Smooth muscle cell (in vitro differentiated cells): ENCODE measurements around the gene BRIP1. TPM values are rescaled to one million over a fixed set of nuclear protein-coding genes. Genes with fewer than 3 reads are reported as not detected.

ENCODE experiments used
- DNase-seq: peaks from one replicate; lab custom pipeline; 2025; ENCODE audit not compliant: unreplicated experiment; lab: John Stamatoyannopoulos, UW
- H2AFZ ChIP-seq: fragments of 200-600 bp; sonication (generic); 2 replicates; pipeline ENCODE4 v1.6.0; 2016; ENCODE audit warnings: antibody characterized with exemption, low read depth, mild to moderate bottlenecking
- H3F3A ChIP-seq: fragments of 200-600 bp; sonication (generic); 2 replicates; pipeline ENCODE4 v1.6.0; 2017; ENCODE audit warnings: antibody characterized with exemption, low read depth
- H3K27ac ChIP-seq: fragments of 200-600 bp; sonication (generic); 2 replicates; pipeline ENCODE4 v1.5.1; 2016; ENCODE audit warnings: low read depth, mild to moderate bottlenecking
- H3K27me3 ChIP-seq: fragments of 200-600 bp; sonication (generic); 2 replicates; pipeline ENCODE4 v1.6.1; 2016; ENCODE audit warnings: low read depth, mild to moderate bottlenecking
- H3K36me3 ChIP-seq: fragments of 200-600 bp; sonication (generic); 2 replicates; pipeline ENCODE4 v1.5.1; 2016; ENCODE audit warnings: low read depth
- H3K4me1 ChIP-seq: fragments of 200-600 bp; sonication (generic); 2 replicates; pipeline ENCODE4 v1.5.1; 2016; ENCODE audit warnings: low read depth
- H3K4me2 ChIP-seq: fragments of 200-600 bp; sonication (generic); 2 replicates; pipeline ENCODE4 v1.6.0; 2016; ENCODE audit warnings: mild to moderate bottlenecking
- H3K4me3 ChIP-seq: fragments of 200-600 bp; sonication (generic); 2 replicates; pipeline ENCODE4 v1.5.1; 2016; ENCODE audit warnings: mild to moderate bottlenecking
- H3K79me2 ChIP-seq: fragments of 200-600 bp; sonication (generic); 2 replicates; pipeline ENCODE4 v1.6.0; 2016; ENCODE audit warnings: low read depth, mild to moderate bottlenecking
- H3K9ac ChIP-seq: fragments of 200-600 bp; sonication (generic); 2 replicates; pipeline ENCODE4 v1.6.0; 2016; ENCODE audit warnings: low read depth
- H3K9me3 ChIP-seq: fragments of 200-600 bp; sonication (generic); replicated peaks from 2 replicates; pipeline ENCODE4 v1.5.1; 2016; ENCODE audit warnings: low read depth
- H4K20me1 ChIP-seq: fragments of 200-600 bp; sonication (generic); 2 replicates; pipeline ENCODE4 v1.6.0; 2016; ENCODE audit warnings: low read depth
- WGBS: methylation state at CpG from one replicate; pipeline ENCODE4 v1.1.7; 2016; ENCODE audit warnings: low lambda C conversion rate; 5-methylcytosine and 5-hydroxymethylcytosine counted together
- polyA plus RNA-seq: library from polyadenylated mRNA; unstranded; fragments of >200 nt; fragmentation: Nextera tagmentation; extraction: Ambion mirVana; gene quantifications from 2 replicates; pipeline ENCODE4 v1.2.1, GENCODE V29; 2016
- total RNA-seq: library from RNA; depleted of rRNA; stranded (reverse); fragments of >200 nt; gene quantifications from 2 replicates; pipeline ENCODE4 v1.2.3, GENCODE V29; 2014
- TF ChIP-seq, protein P1 (sequence below): fragments of 200-600 bp; sonication (generic); IDR thresholded peaks from 2 replicates; pipeline ENCODE4 v1.5.1; 2017; ENCODE audit warnings: borderline replicate concordance, mild to moderate bottlenecking, antibody characterized with exemption; ENCODE audit not compliant: insufficient read depth, poor library complexity, severe bottlenecking

BRIP1 gene
- total and polyA plus RNA-seq, 2 experiments from 2014 or later: 0.71 to 9.1 TPM

DNA sequence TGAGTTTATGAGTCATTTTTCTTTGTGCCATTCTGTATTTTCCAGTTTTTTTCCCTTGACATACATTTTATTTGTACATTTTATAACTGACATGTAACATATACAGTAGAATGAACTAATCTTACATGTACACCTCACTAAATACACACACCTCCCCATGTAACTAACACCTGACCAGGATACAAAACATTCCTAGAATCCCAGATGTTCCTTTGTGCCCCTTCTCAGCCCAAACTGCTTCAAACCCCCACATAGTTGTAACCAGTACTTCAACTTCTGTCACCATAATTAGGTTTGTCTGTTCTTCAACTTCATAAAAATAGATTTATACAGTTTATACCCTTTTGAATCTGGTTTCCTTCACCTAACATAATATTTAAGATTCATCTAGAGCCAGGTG lies 73.5 kb downstream of the BRIP1 start:
- no peak for DNase-seq
- Histone ChIP-seq H3K4me3 (no peak overlapping the region), H2AFZ (no peak overlapping the region), H3K36me3 (no peaks in the 10 kb centered on the region), H3F3A (no peaks in the 10 kb centered on the region), H4K20me1 (no peaks in the 10 kb centered on the region), H3K27me3 (no peaks in the 10 kb centered on the region), H3K27ac (no peak overlapping the region), H3K4me1 (no peaks in the 10 kb centered on the region), H3K79me2 (no peaks in the 10 kb centered on the region), H3K4me2 (no peak overlapping the region), H3K9me3 (no peaks in the 10 kb centered on the region), H3K9ac (no peak overlapping the region)
- TF ChIP-seq, protein P1, sequence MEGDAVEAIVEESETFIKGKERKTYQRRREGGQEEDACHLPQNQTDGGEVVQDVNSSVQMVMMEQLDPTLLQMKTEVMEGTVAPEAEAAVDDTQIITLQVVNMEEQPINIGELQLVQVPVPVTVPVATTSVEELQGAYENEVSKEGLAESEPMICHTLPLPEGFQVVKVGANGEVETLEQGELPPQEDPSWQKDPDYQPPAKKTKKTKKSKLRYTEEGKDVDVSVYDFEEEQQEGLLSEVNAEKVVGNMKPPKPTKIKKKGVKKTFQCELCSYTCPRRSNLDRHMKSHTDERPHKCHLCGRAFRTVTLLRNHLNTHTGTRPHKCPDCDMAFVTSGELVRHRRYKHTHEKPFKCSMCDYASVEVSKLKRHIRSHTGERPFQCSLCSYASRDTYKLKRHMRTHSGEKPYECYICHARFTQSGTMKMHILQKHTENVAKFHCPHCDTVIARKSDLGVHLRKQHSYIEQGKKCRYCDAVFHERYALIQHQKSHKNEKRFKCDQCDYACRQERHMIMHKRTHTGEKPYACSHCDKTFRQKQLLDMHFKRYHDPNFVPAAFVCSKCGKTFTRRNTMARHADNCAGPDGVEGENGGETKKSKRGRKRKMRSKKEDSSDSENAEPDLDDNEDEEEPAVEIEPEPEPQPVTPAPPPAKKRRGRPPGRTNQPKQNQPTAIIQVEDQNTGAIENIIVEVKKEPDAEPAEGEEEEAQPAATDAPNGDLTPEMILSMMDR: no peak

DNA sequence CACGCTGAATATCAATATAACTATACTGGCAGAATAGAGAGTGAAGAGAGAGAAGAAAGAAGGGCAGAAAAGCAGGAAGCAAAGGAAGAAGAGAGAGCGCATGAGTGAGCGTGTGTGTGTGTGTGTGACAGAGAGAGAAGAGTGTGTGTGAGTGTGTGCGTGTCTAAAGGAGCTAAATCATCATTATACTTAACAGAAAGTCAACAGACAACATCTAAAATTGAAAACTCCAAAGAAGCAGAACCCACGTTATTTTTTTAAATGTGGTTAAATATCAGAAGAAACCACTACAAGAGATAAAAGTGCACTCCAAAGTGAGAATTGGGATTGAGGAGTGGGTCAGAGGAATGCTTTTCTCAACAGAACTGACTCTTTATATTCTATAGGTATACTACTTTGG lies 77.2 kb downstream of the BRIP1 start:
- Histone ChIP-seq H3K4me2 (no peak overlapping the region), H3K27ac (no peak overlapping the region), H3K9ac (no peak overlapping the region), H2AFZ (no peak overlapping the region), H3K4me1 (no peaks in the 10 kb centered on the region), H4K20me1 (no peaks in the 10 kb centered on the region), H3F3A (no peaks in the 10 kb centered on the region), H3K36me3 (no peaks in the 10 kb centered on the region), H3K79me2 (no peaks in the 10 kb centered on the region), H3K27me3 (no peaks in the 10 kb centered on the region), H3K4me3 (no peak overlapping the region), H3K9me3 (no peaks in the 10 kb centered on the region)
- WGBS: 95% methylated on average over 5 of the region's 5 CpGs
- TF ChIP-seq, protein P1: no peak
- DNase-seq: no peak

DNA sequence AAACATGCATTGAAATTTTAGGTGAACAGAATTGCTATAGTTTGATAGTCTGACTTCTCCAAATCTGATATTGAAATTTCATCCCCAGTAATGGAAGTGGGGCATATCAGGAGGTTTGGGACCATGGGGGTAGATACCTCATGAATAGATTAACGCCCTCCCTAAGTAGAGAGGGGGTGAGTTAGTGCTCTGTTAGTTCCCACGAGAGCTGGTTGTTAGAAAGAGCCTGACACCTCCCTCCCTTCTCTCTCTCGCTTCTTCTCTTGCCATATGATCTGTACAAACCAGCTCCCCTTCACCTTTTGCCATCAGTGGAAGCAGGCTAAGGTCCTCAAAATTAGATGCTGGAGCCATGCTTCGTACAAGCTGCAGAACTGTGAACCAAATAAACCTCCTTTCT lies 78.8 kb downstream of the BRIP1 start:
- Histone ChIP-seq H3K9ac (no peak overlapping the region), H3K4me3 (no peak overlapping the region), H3K4me1 (no peaks in the 10 kb centered on the region), H4K20me1 (no peaks in the 10 kb centered on the region), H3K4me2 (no peak overlapping the region), H3F3A (no peaks in the 10 kb centered on the region), H3K9me3 (no peaks in the 10 kb centered on the region), H3K36me3 (no peaks in the 10 kb centered on the region), H3K79me2 (no peaks in the 10 kb centered on the region), H3K27me3 (no peaks in the 10 kb centered on the region), H2AFZ (no peak overlapping the region), H3K27ac (no peak overlapping the region)
- TF ChIP-seq, protein P1: no peak
- DNase-seq: no peak
- WGBS: 89% methylated on average over 4 of the region's 4 CpGs

DNA sequence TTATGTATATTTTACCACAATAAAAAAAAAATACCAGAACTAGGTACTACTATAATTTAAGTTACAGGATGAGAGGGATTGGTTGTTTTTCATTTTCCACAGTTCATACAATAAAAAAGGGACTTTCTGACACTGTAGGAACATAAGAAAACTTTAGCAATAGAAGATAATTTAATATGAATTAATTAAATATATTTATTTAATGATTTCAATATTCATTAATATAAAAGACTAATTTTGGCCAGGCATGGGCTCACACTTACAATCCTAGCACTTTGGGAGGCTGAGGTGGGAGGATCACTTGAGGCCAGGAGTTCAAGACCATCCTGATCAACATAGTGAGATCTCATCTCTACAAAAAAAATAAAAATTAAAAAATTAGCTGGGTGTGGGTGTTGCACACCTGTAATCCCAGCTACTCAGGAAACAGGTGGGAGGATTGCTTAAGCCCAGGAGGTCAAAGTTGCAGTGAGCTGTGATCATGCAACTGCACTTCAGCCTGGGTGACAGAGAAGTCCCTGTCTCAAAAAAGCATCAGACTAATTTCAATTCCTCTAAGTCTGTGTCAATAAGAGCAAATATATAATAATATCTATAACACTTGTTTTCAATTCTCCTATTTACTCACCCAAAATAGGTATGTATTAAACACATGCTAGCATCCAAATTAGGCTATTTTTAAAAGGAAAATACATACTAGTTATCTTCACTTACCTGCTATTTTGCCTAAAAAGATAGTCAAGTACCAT lies 79.6 kb downstream of the BRIP1 start:
- Histone ChIP-seq H3K9ac (no peak overlapping the region), H3K27me3 (no peaks in the 10 kb centered on the region), H3K4me1 (no peaks in the 10 kb centered on the region), H3K4me3 (no peak overlapping the region), H3K9me3 (no peaks in the 10 kb centered on the region), H3K36me3 (no peaks in the 10 kb centered on the region), H2AFZ (no peak overlapping the region), H3K79me2 (no peaks in the 10 kb centered on the region), H4K20me1 (no peaks in the 10 kb centered on the region), H3K27ac (no peak overlapping the region), H3F3A (no peaks in the 10 kb centered on the region), H3K4me2 (no peak overlapping the region)
- no peak for DNase-seq
- TF ChIP-seq, protein P1: no peak
